ENCODE data around the gene DIAPH3. TPM values are rescaled to one million over a fixed set of nuclear protein-coding genes. Genes with fewer than 3 reads are reported as not detected.

Gene DIAPH3
- total RNA-seq, 2 donors from 2014 or later, result 0.35 to 1.1 TPM

DNA sequence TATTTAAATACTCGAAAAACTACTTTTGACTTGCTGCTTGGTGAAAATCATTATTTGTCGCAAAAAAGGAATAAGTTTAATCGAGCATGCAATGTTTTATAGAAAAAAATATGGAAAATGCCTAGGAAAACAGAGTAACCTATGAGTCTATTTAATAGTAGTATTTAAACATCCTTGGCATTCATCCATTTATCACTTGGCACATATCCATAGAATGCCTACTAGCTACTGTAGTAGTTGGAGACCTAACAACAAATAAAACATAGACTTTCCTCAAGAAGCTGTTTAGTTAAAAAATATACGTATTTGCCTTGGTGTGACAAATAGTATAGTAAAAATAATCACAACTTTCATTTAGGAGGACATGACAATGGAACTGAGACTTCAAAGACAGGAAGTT is 302.1 kb downstream of the DIAPH3 start:
- TF ChIP-seq, protein P1, sequence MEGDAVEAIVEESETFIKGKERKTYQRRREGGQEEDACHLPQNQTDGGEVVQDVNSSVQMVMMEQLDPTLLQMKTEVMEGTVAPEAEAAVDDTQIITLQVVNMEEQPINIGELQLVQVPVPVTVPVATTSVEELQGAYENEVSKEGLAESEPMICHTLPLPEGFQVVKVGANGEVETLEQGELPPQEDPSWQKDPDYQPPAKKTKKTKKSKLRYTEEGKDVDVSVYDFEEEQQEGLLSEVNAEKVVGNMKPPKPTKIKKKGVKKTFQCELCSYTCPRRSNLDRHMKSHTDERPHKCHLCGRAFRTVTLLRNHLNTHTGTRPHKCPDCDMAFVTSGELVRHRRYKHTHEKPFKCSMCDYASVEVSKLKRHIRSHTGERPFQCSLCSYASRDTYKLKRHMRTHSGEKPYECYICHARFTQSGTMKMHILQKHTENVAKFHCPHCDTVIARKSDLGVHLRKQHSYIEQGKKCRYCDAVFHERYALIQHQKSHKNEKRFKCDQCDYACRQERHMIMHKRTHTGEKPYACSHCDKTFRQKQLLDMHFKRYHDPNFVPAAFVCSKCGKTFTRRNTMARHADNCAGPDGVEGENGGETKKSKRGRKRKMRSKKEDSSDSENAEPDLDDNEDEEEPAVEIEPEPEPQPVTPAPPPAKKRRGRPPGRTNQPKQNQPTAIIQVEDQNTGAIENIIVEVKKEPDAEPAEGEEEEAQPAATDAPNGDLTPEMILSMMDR (IDR thresholded peaks at IDR 0.05), result no peak
- H3K36me3 ChIP-seq, result no peaks in the 10 kb centered on the region
- no peak overlapping the region for H3K27ac ChIP-seq
- no peak overlapping the region for H3K4me3 ChIP-seq
- H3K4me1 ChIP-seq, result no peaks in the 10 kb centered on the region
- H3K27me3 ChIP-seq, result no peaks in the 10 kb centered on the region
- H3K9me3 ChIP-seq, result no peaks in the 10 kb centered on the region
- no peak for DNase-seq (ENCODE audit: low spot score)

DNA sequence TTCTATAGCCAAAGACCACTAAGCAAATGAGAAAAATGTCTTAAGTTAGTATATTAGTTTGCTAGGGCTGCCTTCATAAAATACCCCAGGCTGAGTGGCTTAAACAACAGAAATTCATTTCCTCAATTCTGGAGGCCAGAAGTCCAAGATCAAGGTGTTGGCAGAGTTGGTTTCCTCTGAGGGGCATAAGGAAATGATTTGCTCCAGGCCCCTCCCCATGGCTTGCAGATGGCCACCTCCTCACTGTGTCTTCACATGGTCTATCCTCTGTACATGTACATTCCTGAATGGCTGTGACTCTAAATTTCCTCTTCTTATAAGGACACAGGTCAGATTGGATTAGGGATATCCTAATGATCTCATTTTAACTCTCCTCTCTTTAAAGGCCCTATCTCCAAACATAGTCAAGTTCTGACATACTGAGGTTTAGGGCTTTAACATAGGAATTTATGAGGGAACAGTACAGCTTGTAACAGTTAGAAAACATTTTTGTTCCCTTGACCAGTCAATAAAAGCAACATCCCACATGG is 307.4 kb downstream of the DIAPH3 start:
- no peaks in the 10 kb centered on the region for H3K36me3 ChIP-seq
- no peak overlapping the region for H3K27ac ChIP-seq
- H3K27me3 ChIP-seq, result no peaks in the 10 kb centered on the region
- TF ChIP-seq, protein P1 (IDR thresholded peaks at IDR 0.05), result no peak
- no peaks in the 10 kb centered on the region for H3K4me1 ChIP-seq
- no peak for DNase-seq (ENCODE audit: low spot score)
- H3K4me3 ChIP-seq, result no peak overlapping the region
- H3K9me3 ChIP-seq, result no peaks in the 10 kb centered on the region

DNA sequence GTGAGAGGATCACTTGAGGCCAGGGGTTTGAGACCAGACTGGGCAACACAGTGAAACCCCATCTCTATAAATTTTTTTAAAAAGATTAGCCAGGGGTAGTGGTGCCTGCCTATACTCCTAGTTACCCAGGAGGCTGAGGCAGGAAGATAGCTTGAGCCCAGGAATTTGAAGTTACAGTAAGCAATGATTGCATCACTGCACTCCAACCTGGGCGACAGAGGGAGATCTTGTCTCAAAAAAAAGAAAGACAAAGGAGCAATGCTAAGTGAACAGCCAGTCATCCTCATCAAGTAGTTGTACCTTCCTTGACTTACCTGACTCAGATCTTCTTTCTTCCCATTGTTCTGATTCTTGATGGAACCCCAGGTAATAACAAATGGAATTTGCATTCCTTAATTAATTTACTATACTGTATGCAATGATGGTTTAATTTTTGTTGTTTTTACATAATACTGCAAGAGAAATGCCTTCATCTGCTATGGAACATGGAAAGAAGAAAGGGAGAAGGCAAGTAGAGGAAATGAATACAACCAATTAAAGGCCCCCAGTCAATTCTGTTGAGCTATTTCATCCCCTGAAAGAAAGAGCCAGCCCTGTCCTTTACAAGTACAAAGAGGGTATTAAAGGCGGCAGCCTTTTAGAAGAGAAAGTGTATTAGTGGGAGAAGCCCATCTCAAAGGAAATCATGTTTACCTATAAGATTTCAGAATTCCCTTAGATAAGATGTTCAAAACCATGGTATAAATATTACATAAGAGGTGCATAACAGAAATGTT is 316.7 kb downstream of the DIAPH3 start:
- H3K27me3 ChIP-seq, result no peaks in the 10 kb centered on the region

DNA sequence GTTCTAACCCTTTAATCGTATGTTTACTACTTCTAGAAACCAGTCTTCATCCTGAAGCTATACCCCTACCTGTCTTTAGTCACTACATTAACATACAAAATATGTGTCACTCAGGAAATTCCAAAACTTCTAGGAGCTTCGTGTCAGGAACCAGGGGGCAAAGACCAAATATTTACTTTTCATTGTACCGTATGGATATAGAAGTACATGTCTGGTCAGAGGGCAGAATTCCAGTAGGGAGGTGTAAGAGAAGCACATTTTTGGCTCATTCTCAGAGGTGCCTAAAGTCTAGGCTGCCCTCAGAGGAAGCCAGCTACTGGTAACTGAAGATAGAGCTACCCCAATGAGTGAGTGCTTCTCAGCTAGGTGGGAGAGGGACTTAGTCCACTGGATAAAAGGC is 320.7 kb downstream of the DIAPH3 start:
- no peak for DNase-seq (ENCODE audit: low spot score)

More for the DNA sequence above, 316.7 kb downstream of the DIAPH3 start:
- no peaks in the 10 kb centered on the region for H3K9me3 ChIP-seq
- TF ChIP-seq, protein P1 (IDR thresholded peaks at IDR 0.05), result no peak
- H3K4me1 ChIP-seq, result no peaks in the 10 kb centered on the region
- no peak overlapping the region for H3K4me3 ChIP-seq
- H3K36me3 ChIP-seq, result no peaks in the 10 kb centered on the region
- H3K27ac ChIP-seq, result no peak overlapping the region
- no peak for DNase-seq (ENCODE audit: low spot score)

DNA sequence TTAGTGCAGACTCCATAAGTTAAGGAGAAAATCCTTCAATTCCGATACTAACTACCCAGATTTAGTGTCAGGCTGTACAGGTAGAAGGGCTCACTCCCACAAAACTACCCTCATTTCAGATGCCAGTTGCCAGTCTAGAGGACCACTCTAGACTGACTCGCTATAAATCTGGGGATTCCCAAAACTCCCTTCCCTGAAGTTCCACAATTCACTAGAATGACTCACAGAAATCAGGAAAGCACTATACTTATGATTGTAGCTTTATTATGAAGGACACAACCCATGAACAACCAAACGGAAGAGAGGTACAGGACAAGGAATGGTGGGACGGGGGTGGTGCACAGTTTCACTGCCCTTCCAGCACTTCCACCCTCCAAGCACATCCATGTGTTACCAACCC is 321.2 kb downstream of the DIAPH3 start:
- Histone ChIP-seq H3K4me1 (no peaks in the 10 kb centered on the region), H3K36me3 (no peaks in the 10 kb centered on the region), H3K4me3 (no peak overlapping the region), H3K9me3 (no peaks in the 10 kb centered on the region), H3K27me3 (no peaks in the 10 kb centered on the region), H3K27ac (no peak overlapping the region)
- TF ChIP-seq, protein P1 (IDR thresholded peaks at IDR 0.05), result no peak
- no peak for DNase-seq (ENCODE audit: low spot score)

More for the DNA sequence above, 320.7 kb downstream of the DIAPH3 start:
- no peak overlapping the region for H3K4me3 ChIP-seq
- TF ChIP-seq, protein P1 (IDR thresholded peaks at IDR 0.05), result no peak
- no peak overlapping the region for H3K27ac ChIP-seq
- no peaks in the 10 kb centered on the region for H3K27me3 ChIP-seq
- H3K4me1 ChIP-seq, result no peaks in the 10 kb centered on the region
- H3K9me3 ChIP-seq, result no peaks in the 10 kb centered on the region
- no peaks in the 10 kb centered on the region for H3K36me3 ChIP-seq

Measured in right atrium auricular region (tissue), 2 donors.